K562 (cell line): ENCODE results near the gene SERPINH1. TPM values are rescaled to one million over a fixed set of nuclear protein-coding genes. Genes with fewer than 3 reads are reported as not detected.

ENCODE experiments used
- CBX1 ChIP-seq: sonication (generic); IDR thresholded peaks from 2 replicates; pipeline ENCODE4 v1.6.1; 2016; ENCODE audit warnings: antibody characterized with exemption, low read depth, mild to moderate bottlenecking
- HDAC1 ChIP-seq, 2 experiments: fragments of 450-650 bp; IDR thresholded peaks; 2 replicates each; pipeline ENCODE4 v1.6.1; 2016 to 2017; ENCODE audit warnings: inconsistent platforms in 1 of 2, mild to moderate bottlenecking in 1 of 2, moderate library complexity in 1 of 2
- SP1 ChIP-seq: sonication (generic); formaldehyde crosslinking; IDR thresholded peaks from 2 replicates; pipeline ENCODE4 v1.8.1; 2022; ENCODE audit warnings: mild to moderate bottlenecking, missing genetic modification reagents
- XRCC4 ChIP-seq: IDR thresholded peaks from one replicate; pipeline ENCODE4 v1.6.1; 2011; ENCODE audit not compliant: insufficient read depth, insufficient read length; ENCODE audit errors: extremely low read depth
- ZNF197 ChIP-seq: fragments of 200-800 bp; sonication (Bioruptor generic); IDR thresholded peaks from 2 replicates; pipeline ENCODE4 v1.6.1; 2016; ENCODE audit warnings: low read depth, missing genetic modification characterization, missing compliant biosample characterization
- ZNF696 ChIP-seq: fragments of 250-450 bp; sonication (Bioruptor Pico); conservative IDR thresholded peaks from 2 replicates; pipeline ENCODE4 v1.4.0; 2020; ENCODE audit warnings: mild to moderate bottlenecking, moderate library complexity
- polyA plus RNA-seq, 8 experiments: library from polyadenylated mRNA; depleted of rRNA in 4 of 8; stranded (reverse) in 5 of 8; unstranded in 3 of 8; fragments of >200 nt; fragmentation: Nextera tagmentation in 2 of 8; fragmentation: Illumina TruSeq in 1 of 8; extraction: Ambion mirVana in 2 of 8; extraction: Trizol in 1 of 8; gene quantifications; 2 replicates each; pipeline versions ENCODE4 v1.2.1 to v1.2.3, GENCODE V29; 2011 to 2014; ENCODE audit warnings: inconsistent platforms in 1 of 8, missing spikeins in 1 of 8
- total RNA-seq, 7 experiments: library from RNA; depleted of rRNA in 6 of 7; stranded (reverse); fragments of >200 nt in 6 of 7; fragmentation: Illumina TruSeq in 2 of 7; extraction: Trizol in 2 of 7; gene quantifications; 2 replicates each; pipeline versions ENCODE4 v1.2.1 to v1.2.3, GENCODE V29; 2011 to 2021; ENCODE audit warnings: low replicate concordance in 1 of 7
- TF ChIP-seq, protein P1 (sequence below): fragments of 450-650 bp; IDR thresholded peaks from 2 replicates; pipeline ENCODE4 v1.6.1; 2016; ENCODE audit warnings: borderline replicate concordance
- TF ChIP-seq, protein P2 (sequence below): IDR thresholded peaks from 2 replicates; pipeline ENCODE4 v1.6.1; 2011; ENCODE audit not compliant: insufficient read length; ENCODE audit errors: extremely low read depth
- TF ChIP-seq, protein P3 (sequence below): IDR thresholded peaks from 2 replicates; pipeline ENCODE4 v1.6.1; 2014; ENCODE audit warnings: antibody characterized with exemption
- TF ChIP-seq, protein P4 (sequence below), 2 experiments: fragments of 450-650 bp in 1 of 2; sonication (generic) in 1 of 2; formaldehyde crosslinking in 1 of 2; IDR thresholded peaks; 2 replicates each; pipeline versions ENCODE4 v1.7.1 to v1.9.0; 2016 to 2022; ENCODE audit warnings: inconsistent platforms in 1 of 2, mild to moderate bottlenecking in 1 of 2, missing genetic modification reagents in 1 of 2
- TF ChIP-seq, protein P5 (sequence below): fragments of 200-800 bp; sonication (Bioruptor generic); IDR thresholded peaks from 2 replicates; pipeline ENCODE4 v1.6.1; 2017; ENCODE audit warnings: missing genetic modification characterization, missing compliant biosample characterization

The SERPINH1 gene
- total and polyA plus RNA-seq, 9 of the 15 experiments (the other 6 are each of a cell fraction or from before 2014, with no cell fraction given), result 2.8 to 106 (median 67.9) TPM

DNA sequence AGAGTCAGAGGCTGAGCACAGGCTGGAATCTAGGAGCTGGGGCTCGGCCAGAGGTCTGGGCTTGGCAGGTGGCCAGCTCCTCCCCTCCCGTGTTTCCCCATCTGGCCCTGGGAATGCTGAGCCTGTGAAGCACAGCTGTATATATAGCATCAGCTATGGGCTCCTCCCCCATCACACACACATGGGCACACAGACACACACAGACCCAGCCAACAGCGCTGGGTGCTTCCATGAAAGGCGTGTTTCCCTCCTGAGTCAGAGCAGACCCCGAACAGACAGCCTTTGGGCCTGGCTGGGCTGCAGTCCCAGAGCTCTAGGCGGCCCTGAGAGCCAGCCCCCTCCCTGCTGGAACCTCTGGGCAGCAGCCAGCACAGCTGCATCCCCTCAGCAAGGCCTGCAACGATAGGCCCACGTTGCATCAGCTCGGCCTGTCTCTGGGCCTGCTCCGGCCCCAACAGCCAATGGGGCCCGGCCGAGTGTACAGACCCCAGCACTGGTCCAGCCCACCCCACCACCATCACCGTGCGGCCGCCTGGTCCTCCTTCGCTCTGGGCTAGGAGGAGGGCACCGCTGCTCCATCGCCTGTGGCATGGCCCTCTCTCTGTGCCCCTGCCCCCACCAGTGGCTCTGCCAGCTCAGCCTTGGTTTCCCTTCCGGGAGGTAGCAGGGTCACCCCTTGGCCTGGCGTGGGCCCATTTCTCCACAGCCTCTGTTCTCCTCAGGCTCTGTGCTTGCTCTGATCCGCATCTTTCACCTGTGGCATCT lies 7.6 kb upstream of the SERPINH1 start (continued):
- TF ChIP-seq XRCC4 (no peak), SP1 (CRISPR knock-in tag) (0 out of 2 replicates have a peak, but pooled peaks have one; percentile 36), ZNF696 (CRISPR knock-in tag) (no peak), HDAC1 (IDR thresholded peaks at IDR 0.05) (no peak), CBX1 (no peak), ZNF197 (CRISPR knock-in tag) (peak; percentile 70; the same call in 1 of the 2 replicates)
- TF ChIP-seq, protein P1, sequence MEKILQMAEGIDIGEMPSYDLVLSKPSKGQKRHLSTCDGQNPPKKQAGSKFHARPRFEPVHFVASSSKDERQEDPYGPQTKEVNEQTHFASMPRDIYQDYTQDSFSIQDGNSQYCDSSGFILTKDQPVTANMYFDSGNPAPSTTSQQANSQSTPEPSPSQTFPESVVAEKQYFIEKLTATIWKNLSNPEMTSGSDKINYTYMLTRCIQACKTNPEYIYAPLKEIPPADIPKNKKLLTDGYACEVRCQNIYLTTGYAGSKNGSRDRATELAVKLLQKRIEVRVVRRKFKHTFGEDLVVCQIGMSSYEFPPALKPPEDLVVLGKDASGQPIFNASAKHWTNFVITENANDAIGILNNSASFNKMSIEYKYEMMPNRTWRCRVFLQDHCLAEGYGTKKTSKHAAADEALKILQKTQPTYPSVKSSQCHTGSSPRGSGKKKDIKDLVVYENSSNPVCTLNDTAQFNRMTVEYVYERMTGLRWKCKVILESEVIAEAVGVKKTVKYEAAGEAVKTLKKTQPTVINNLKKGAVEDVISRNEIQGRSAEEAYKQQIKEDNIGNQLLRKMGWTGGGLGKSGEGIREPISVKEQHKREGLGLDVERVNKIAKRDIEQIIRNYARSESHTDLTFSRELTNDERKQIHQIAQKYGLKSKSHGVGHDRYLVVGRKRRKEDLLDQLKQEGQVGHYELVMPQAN, result no peak
- TF ChIP-seq, protein P2, sequence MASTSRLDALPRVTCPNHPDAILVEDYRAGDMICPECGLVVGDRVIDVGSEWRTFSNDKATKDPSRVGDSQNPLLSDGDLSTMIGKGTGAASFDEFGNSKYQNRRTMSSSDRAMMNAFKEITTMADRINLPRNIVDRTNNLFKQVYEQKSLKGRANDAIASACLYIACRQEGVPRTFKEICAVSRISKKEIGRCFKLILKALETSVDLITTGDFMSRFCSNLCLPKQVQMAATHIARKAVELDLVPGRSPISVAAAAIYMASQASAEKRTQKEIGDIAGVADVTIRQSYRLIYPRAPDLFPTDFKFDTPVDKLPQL, result no peak
- TF ChIP-seq, protein P3, sequence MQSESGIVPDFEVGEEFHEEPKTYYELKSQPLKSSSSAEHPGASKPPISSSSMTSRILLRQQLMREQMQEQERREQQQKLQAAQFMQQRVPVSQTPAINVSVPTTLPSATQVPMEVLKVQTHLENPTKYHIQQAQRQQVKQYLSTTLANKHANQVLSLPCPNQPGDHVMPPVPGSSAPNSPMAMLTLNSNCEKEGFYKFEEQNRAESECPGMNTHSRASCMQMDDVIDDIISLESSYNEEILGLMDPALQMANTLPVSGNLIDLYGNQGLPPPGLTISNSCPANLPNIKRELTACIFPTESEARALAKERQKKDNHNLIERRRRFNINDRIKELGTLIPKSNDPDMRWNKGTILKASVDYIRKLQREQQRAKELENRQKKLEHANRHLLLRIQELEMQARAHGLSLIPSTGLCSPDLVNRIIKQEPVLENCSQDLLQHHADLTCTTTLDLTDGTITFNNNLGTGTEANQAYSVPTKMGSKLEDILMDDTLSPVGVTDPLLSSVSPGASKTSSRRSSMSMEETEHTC, result no peak
- TF ChIP-seq, protein P4, sequence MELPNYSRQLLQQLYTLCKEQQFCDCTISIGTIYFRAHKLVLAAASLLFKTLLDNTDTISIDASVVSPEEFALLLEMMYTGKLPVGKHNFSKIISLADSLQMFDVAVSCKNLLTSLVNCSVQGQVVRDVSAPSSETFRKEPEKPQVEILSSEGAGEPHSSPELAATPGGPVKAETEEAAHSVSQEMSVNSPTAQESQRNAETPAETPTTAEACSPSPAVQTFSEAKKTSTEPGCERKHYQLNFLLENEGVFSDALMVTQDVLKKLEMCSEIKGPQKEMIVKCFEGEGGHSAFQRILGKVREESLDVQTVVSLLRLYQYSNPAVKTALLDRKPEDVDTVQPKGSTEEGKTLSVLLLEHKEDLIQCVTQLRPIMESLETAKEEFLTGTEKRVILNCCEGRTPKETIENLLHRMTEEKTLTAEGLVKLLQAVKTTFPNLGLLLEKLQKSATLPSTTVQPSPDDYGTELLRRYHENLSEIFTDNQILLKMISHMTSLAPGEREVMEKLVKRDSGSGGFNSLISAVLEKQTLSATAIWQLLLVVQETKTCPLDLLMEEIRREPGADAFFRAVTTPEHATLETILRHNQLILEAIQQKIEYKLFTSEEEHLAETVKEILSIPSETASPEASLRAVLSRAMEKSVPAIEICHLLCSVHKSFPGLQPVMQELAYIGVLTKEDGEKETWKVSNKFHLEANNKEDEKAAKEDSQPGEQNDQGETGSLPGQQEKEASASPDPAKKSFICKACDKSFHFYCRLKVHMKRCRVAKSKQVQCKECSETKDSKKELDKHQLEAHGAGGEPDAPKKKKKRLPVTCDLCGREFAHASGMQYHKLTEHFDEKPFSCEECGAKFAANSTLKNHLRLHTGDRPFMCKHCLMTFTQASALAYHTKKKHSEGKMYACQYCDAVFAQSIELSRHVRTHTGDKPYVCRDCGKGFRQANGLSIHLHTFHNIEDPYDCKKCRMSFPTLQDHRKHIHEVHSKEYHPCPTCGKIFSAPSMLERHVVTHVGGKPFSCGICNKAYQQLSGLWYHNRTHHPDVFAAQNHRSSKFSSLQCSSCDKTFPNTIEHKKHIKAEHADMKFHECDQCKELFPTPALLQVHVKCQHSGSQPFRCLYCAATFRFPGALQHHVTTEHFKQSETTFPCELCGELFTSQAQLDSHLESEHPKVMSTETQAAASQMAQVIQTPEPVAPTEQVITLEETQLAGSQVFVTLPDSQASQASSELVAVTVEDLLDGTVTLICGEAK (IDR thresholded peaks at IDR 0.05), result no peak
- TF ChIP-seq, protein P4 (CRISPR knock-in tag; IDR thresholded peaks at IDR 0.05), result no peak
- TF ChIP-seq, protein P5, sequence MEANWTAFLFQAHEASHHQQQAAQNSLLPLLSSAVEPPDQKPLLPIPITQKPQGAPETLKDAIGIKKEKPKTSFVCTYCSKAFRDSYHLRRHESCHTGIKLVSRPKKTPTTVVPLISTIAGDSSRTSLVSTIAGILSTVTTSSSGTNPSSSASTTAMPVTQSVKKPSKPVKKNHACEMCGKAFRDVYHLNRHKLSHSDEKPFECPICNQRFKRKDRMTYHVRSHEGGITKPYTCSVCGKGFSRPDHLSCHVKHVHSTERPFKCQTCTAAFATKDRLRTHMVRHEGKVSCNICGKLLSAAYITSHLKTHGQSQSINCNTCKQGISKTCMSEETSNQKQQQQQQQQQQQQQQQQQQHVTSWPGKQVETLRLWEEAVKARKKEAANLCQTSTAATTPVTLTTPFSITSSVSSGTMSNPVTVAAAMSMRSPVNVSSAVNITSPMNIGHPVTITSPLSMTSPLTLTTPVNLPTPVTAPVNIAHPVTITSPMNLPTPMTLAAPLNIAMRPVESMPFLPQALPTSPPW, result peak; percentile 52
